PFSK-1 (cell line): ENCODE results near the gene IGSF9B.

Experiments used
- FOXP2 ChIP-seq: optimal IDR thresholded peaks from 2 replicates; pipeline ENCODE3; 2011; ENCODE audit warnings: borderline replicate concordance, control low read depth, inconsistent platforms; ENCODE audit not compliant: insufficient read depth; ENCODE audit errors: extremely low read length, extremely low read depth
- POLR2AphosphoS5 ChIP-seq: IDR thresholded peaks from 2 replicates; pipeline ENCODE4 v1.6.1; 2012; ENCODE audit warnings: low read depth, mild to moderate bottlenecking, control low read depth, low read length, moderate library complexity
- REST ChIP-seq, 2 experiments: IDR thresholded peaks; 2 replicates each; pipeline versions ENCODE4 v1.6.1 to v1.8.0; 2011 to 2012; ENCODE audit warnings: low read depth in 2 of 2, low read length in 2 of 2, control low read depth in 1 of 2, inconsistent platforms in 1 of 2, mild to moderate bottlenecking in 1 of 2, moderate library complexity in 1 of 2; ENCODE audit not compliant: insufficient read depth in 1 of 2
- TAF1 ChIP-seq: IDR thresholded peaks from 2 replicates; pipeline ENCODE4 v1.6.1; 2012; ENCODE audit warnings: low read length, control low read depth, borderline replicate concordance; ENCODE audit not compliant: insufficient read depth

GRCh38 chr11:133966921-133967598 lies 10.3 kb upstream of the IGSF9B start:
- TF ChIP-seq POLR2AphosphoS5 (no peak), TAF1 (no peak), FOXP2 (peak; percentile 57), REST (IDR thresholded peaks at IDR 0.05; ENCODE audit: insufficient read depth in 1 of 2, low read depth in 2 of 2, low read length in 2 of 2) (0 out of 4 replicates have a peak, but pooled peaks of 1 of the 2 experiments have one; percentile 29)
